ENCODE measurements around the gene WFS1.

Gene WFS1

GRCh38 chr4:6329478-6330383 lies 60.1 kb downstream of the WFS1 start:
- no peak for TF ChIP-seq CTCF (IDR thresholded peaks at IDR 0.05; ENCODE audit: insufficient read depth, low read depth, low read length, missing control alignments)
- DNase-seq (ENCODE audit: low read depth): no peak
- no peak overlapping the region for H3K4me3 ChIP-seq (ENCODE audit: low read length)

GRCh38 chr4:6330384-6330767 lies 60.7 kb downstream of the WFS1 start:
- no peak overlapping the region for H3K4me3 ChIP-seq (ENCODE audit: low read length)
- no peak for TF ChIP-seq CTCF (IDR thresholded peaks at IDR 0.05; ENCODE audit: insufficient read depth, low read depth, low read length, missing control alignments)
- no peak for DNase-seq (ENCODE audit: low read depth)

GRCh38 chr4:6331018-6331417 lies 61.4 kb downstream of the WFS1 start:
- H3K4me3 ChIP-seq (ENCODE audit: low read length): no peak overlapping the region
- TF ChIP-seq CTCF (IDR thresholded peaks at IDR 0.05; ENCODE audit: insufficient read depth, low read depth, low read length, missing control alignments): peak; percentile 62
- DNase-seq (ENCODE audit: low read depth): peak; percentile 35

- no peak for TF ChIP-seq CTCF (IDR thresholded peaks at IDR 0.05; ENCODE audit: insufficient read depth, low read depth, low read length, missing control alignments)
- no peak overlapping the region for H3K4me3 ChIP-seq (ENCODE audit: low read length)
- DNase-seq (ENCODE audit: low read depth): no peak
Measured at GRCh38 chr4:6331468-6331867, 61.8 kb downstream of the WFS1 start.

GRCh38 chr4:6332042-6332668 lies 62.5 kb downstream of the WFS1 start:
- TF ChIP-seq CTCF (IDR thresholded peaks at IDR 0.05; ENCODE audit: insufficient read depth, low read depth, low read length, missing control alignments): peak; percentile 66
- H3K4me3 ChIP-seq (ENCODE audit: low read length): no peak overlapping the region
- DNase-seq (ENCODE audit: low read depth): no peak

GRCh38 chr4:6332669-6333050 lies 63.0 kb downstream of the WFS1 start:
- DNase-seq (ENCODE audit: low read depth): no peak
- TF ChIP-seq CTCF (IDR thresholded peaks at IDR 0.05; ENCODE audit: insufficient read depth, low read depth, low read length, missing control alignments): no peak
- H3K4me3 ChIP-seq (ENCODE audit: low read length): no peak overlapping the region

All from epithelial cell of esophagus (primary cell).